Measurements from ENCODE around the gene ATXN7. TPM values are rescaled to one million over a fixed set of nuclear protein-coding genes. Genes with fewer than 3 reads are reported as not detected.

ATXN7 gene
- total RNA-seq, 1 experiment from 2014 or later, result 11.3 TPM

GRCh38 chr3:64046996-64047594 is 183.4 kb downstream of the ATXN7 start:
- DNase-seq (ENCODE audit: low spot score), result peak; percentile 31
- no peaks in the 10 kb centered on the region for H3K27me3 ChIP-seq (replicated peaks; ENCODE audit: insufficient read depth, low read depth, low read length, poor library complexity)
- TF ChIP-seq EZH2 (IDR thresholded peaks at IDR 0.05; ENCODE audit: borderline replicate concordance, low read depth, low read length, poor library complexity, severe bottlenecking) (no peak), CTCF (conservative IDR thresholded peaks at IDR 0.05; ENCODE audit: low read depth, low read length) (no peak)
- peaks cover 7% of the 10 kb centered on the region for H3K4me1 ChIP-seq (ENCODE audit: insufficient read depth, low read length, poor library complexity, severe bottlenecking)
- intact Hi-C loops (cut with micrococcal nuclease; ENCODE audit: unreplicated experiment), result no loop called here
- no peaks in the 10 kb centered on the region for H3K9me3 ChIP-seq (ENCODE audit: low read depth, low read length, poor library complexity, severe bottlenecking)
- POLR2A ChIA-PET (ENCODE audit: low non-redundant PET), result no interaction called here
- no TSS peak for BruUV-seq (replicated peaks)
- CTCF ChIA-PET, result no interaction called here
- peak overlapping the region; percentile 37 for H3K27ac ChIP-seq (ENCODE audit: low read depth, low read length, poor library complexity, severe bottlenecking)
- H3K36me3 ChIP-seq (ENCODE audit: insufficient read depth, low read length, poor library complexity, severe bottlenecking), result no peaks in the 10 kb centered on the region
- H3K4me3 ChIP-seq (ENCODE audit: low read depth, low read length, poor library complexity, severe bottlenecking), result no peak overlapping the region

DNA sequence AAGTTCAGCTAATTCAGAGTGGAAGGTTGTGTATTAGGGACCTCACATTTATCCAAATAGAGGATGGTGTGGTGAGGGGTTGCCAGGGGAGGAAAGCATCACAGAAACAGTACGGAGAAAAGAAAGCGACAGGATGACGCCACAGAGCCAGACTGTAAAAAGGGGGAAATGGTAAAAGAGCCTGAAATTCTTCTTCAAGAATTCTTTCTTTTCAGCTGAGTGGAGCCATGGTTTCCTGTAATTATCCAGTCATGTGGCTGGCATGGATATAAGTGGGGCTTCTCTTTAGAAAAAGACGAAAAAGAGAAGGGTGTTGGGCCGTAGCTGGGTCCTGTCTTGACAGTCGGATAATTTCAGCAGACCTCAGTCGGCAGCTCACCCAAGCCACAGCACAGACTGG is 184.1 kb downstream of the ATXN7 start:
- POLR2A ChIA-PET (ENCODE audit: low non-redundant PET), result no interaction called here
- H3K4me1 ChIP-seq (ENCODE audit: insufficient read depth, low read length, poor library complexity, severe bottlenecking), result peaks cover 7% of the 10 kb centered on the region
- peak; percentile 62 for DNase-seq (ENCODE audit: low spot score)
- TF ChIP-seq CTCF (conservative IDR thresholded peaks at IDR 0.05; ENCODE audit: low read depth, low read length), result no peak
- TF ChIP-seq EZH2 (IDR thresholded peaks at IDR 0.05; ENCODE audit: borderline replicate concordance, low read depth, low read length, poor library complexity, severe bottlenecking), result no peak
- intact Hi-C loops (cut with micrococcal nuclease; ENCODE audit: unreplicated experiment), result no loop called here
- no peaks in the 10 kb centered on the region for H3K36me3 ChIP-seq (ENCODE audit: insufficient read depth, low read length, poor library complexity, severe bottlenecking)
- no peak overlapping the region for H3K27ac ChIP-seq (ENCODE audit: low read depth, low read length, poor library complexity, severe bottlenecking)
- H3K4me3 ChIP-seq (ENCODE audit: low read depth, low read length, poor library complexity, severe bottlenecking), result no peak overlapping the region
- no peaks in the 10 kb centered on the region for H3K9me3 ChIP-seq (ENCODE audit: low read depth, low read length, poor library complexity, severe bottlenecking)
- H3K27me3 ChIP-seq (replicated peaks; ENCODE audit: insufficient read depth, low read depth, low read length, poor library complexity), result no peaks in the 10 kb centered on the region
- no TSS peak for BruUV-seq (replicated peaks)
- CTCF ChIA-PET, result no interaction called here

GRCh38 chr3:64048631-64049061 is 185.0 kb downstream of the ATXN7 start:
- POLR2A ChIA-PET (ENCODE audit: low non-redundant PET), result no interaction called here
- Histone ChIP-seq H3K36me3 (ENCODE audit: insufficient read depth, low read length, poor library complexity, severe bottlenecking) (no peaks in the 10 kb centered on the region), H3K27ac (ENCODE audit: low read depth, low read length, poor library complexity, severe bottlenecking) (no peak overlapping the region), H3K4me3 (ENCODE audit: low read depth, low read length, poor library complexity, severe bottlenecking) (no peak overlapping the region), H3K4me1 (ENCODE audit: insufficient read depth, low read length, poor library complexity, severe bottlenecking) (peaks cover 7% of the 10 kb centered on the region), H3K9me3 (ENCODE audit: low read depth, low read length, poor library complexity, severe bottlenecking) (no peaks in the 10 kb centered on the region), H3K27me3 (replicated peaks; ENCODE audit: insufficient read depth, low read depth, low read length, poor library complexity) (no peaks in the 10 kb centered on the region)
- intact Hi-C loops (cut with micrococcal nuclease; ENCODE audit: unreplicated experiment), result no loop called here
- TF ChIP-seq EZH2 (IDR thresholded peaks at IDR 0.05; ENCODE audit: borderline replicate concordance, low read depth, low read length, poor library complexity, severe bottlenecking), result no peak
- no peak for TF ChIP-seq CTCF (conservative IDR thresholded peaks at IDR 0.05; ENCODE audit: low read depth, low read length)
- no TSS peak for BruUV-seq (replicated peaks)
- CTCF ChIA-PET, result no interaction called here
- no peak for DNase-seq (ENCODE audit: low spot score)
